OCI-LY3 (cell line): Measurements from ENCODE around the gene PRDM16.

Experiments
- H2AFZ ChIP-seq: fragments of 200-600, 300-600 bp; shearing (Covaris generic); 2 replicates; pipeline ENCODE4 v1.6.0; 2014; ENCODE audit warnings: antibody characterized with exemption, low read depth, low read length
- H3K27ac ChIP-seq: fragments of 200-600, 300-600 bp; sonication (generic); 2 replicates; pipeline ENCODE4 v1.5.1; 2014; ENCODE audit warnings: mild to moderate bottlenecking, low read length, moderate library complexity, mixed read lengths
- H3K27me3 ChIP-seq: fragments of 200-600, 300-600 bp; sonication (generic); 2 replicates; pipeline ENCODE4 v1.6.1; 2014; ENCODE audit warnings: low read depth, low read length, mixed read lengths
- H3K36me3 ChIP-seq: fragments of 200-600, 300-600 bp; sonication (generic); replicated peaks from 2 replicates; pipeline ENCODE3; 2014; ENCODE audit warnings: low read depth, low read length, mixed read lengths
- H3K4me1 ChIP-seq: fragments of 300-600, 200-600 bp; sonication (generic); 2 replicates; pipeline ENCODE4 v1.6.1; 2014; ENCODE audit warnings: low read length, mixed read lengths
- H3K4me2 ChIP-seq: fragments of 200-600, 300-600 bp; sonication (generic); 2 replicates; pipeline ENCODE4 v1.6.1; 2014; ENCODE audit warnings: low read length, mixed read lengths
- H3K4me3 ChIP-seq: fragments of 300-600, 200-600 bp; sonication (generic); 2 replicates; pipeline ENCODE4 v1.5.1; 2014; ENCODE audit warnings: antibody characterized with exemption, mild to moderate bottlenecking, low read length, moderate library complexity
- H3K79me2 ChIP-seq: fragments of 300-600, 200-600 bp; shearing (Covaris generic); 2 replicates; pipeline ENCODE4 v1.6.1; 2014; ENCODE audit warnings: mild to moderate bottlenecking, low read length, mixed read lengths
- H3K9ac ChIP-seq: fragments of 300-600, 200-600 bp; shearing (Covaris generic); 2 replicates; pipeline ENCODE4 v1.6.0; 2014; ENCODE audit warnings: mild to moderate bottlenecking, low read length, moderate library complexity
- H3K9me3 ChIP-seq: fragments of 200-600, 300-600 bp; shearing (Covaris generic); 2 replicates; pipeline ENCODE4 v1.6.1; 2014; ENCODE audit warnings: low read length, mixed read lengths; ENCODE audit not compliant: insufficient read depth
- H4K20me1 ChIP-seq: fragments of 200-600, 300-600 bp; sonication (generic); 2 replicates; pipeline ENCODE4 v1.6.1; 2016; ENCODE audit warnings: low read length, mixed read lengths; ENCODE audit not compliant: insufficient read depth
- EZH2phosphoT487 ChIP-seq: fragments of 200-600 bp; shearing (Covaris generic); IDR thresholded peaks from 2 replicates; pipeline ENCODE4 v1.6.1; 2018; ENCODE audit warnings: antibody characterized with exemption, mixed run types, low read depth
- TF ChIP-seq, protein P1 (sequence below): fragments of 200-600, 300-600 bp; sonication (generic); IDR thresholded peaks from 2 replicates; pipeline ENCODE4 v1.5.1; 2014; ENCODE audit warnings: antibody characterized with exemption, low read length, low read depth

Gene PRDM16

DNA sequence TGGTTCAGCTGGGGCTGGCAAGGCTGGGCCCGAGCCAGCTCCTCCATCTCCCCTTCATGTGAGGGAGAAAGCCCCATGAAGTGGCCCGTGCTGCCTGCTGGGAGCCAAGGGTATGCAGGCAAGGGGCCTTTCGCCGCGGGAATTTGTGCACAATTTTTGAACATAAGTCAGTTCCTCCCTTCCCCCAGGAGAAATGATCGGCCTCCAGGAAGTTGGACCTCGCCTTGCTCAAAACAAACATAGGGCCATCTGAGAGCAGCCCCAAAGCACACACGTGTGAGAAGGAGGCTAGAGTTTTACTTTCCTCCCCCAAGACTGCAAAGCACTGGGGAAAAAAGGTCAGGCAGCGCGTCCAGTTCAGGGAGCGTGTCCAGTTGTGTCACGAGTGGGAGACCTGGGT, 64.7 kb downstream of the PRDM16 start:
- no peaks in the 10 kb centered on the region for H3K9me3 ChIP-seq
- no peak overlapping the region for H2AFZ ChIP-seq
- H3K79me2 ChIP-seq = no peaks in the 10 kb centered on the region
- no peak overlapping the region for H3K27ac ChIP-seq
- no peaks in the 10 kb centered on the region for H3K27me3 ChIP-seq
- no peaks in the 10 kb centered on the region for H3K4me1 ChIP-seq
- no peak overlapping the region for H3K4me3 ChIP-seq
- TF ChIP-seq EZH2phosphoT487 = no peak
- TF ChIP-seq, protein P1, sequence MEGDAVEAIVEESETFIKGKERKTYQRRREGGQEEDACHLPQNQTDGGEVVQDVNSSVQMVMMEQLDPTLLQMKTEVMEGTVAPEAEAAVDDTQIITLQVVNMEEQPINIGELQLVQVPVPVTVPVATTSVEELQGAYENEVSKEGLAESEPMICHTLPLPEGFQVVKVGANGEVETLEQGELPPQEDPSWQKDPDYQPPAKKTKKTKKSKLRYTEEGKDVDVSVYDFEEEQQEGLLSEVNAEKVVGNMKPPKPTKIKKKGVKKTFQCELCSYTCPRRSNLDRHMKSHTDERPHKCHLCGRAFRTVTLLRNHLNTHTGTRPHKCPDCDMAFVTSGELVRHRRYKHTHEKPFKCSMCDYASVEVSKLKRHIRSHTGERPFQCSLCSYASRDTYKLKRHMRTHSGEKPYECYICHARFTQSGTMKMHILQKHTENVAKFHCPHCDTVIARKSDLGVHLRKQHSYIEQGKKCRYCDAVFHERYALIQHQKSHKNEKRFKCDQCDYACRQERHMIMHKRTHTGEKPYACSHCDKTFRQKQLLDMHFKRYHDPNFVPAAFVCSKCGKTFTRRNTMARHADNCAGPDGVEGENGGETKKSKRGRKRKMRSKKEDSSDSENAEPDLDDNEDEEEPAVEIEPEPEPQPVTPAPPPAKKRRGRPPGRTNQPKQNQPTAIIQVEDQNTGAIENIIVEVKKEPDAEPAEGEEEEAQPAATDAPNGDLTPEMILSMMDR = no peak
- no peak overlapping the region for H3K4me2 ChIP-seq
- H3K36me3 ChIP-seq = no peaks in the 10 kb centered on the region
- H3K9ac ChIP-seq = no peak overlapping the region
- no peaks in the 10 kb centered on the region for H4K20me1 ChIP-seq

DNA sequence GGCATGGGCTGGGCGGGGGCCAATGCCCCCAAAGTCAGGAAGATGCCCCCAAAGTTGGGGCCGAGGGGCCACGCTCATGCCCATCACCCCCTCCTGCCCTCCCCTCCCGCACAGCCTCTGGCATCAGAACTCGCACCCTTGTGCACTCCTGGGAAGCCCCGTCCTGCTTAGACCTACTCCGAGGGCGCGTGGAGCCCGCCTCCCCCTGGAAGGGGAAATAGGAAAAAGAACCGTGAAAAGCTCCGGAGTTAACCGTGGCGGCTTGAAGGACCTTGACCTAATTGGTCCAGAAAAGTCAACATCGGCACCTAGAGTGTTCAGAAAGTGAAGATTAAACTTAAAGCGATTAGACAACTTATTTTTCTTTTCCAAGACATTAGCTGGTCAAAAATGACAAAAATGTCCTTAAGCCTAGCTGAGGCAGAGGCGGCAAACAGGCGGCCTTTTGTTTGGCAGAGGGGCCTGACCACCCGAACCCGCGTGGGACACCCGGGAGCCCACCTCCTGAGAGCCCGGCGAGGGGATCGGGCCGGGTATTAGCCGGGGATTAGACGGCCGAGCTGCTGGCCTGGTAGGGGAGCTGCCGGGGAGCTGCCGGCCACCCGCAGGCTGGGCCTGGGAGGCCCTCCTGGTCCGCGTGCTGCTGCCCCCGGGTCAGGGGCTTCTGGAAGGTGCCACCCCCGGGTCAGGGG, 65.5 kb downstream of the PRDM16 start:
- Histone ChIP-seq H3K9ac (no peak overlapping the region), H3K9me3 (no peaks in the 10 kb centered on the region), H3K4me3 (no peak overlapping the region), H3K36me3 (no peaks in the 10 kb centered on the region), H2AFZ (no peak overlapping the region), H4K20me1 (no peaks in the 10 kb centered on the region), H3K27me3 (no peaks in the 10 kb centered on the region), H3K4me1 (no peaks in the 10 kb centered on the region), H3K79me2 (no peaks in the 10 kb centered on the region), H3K27ac (no peak overlapping the region), H3K4me2 (no peak overlapping the region)
- TF ChIP-seq, protein P1 = no peak
- TF ChIP-seq EZH2phosphoT487 = no peak

DNA sequence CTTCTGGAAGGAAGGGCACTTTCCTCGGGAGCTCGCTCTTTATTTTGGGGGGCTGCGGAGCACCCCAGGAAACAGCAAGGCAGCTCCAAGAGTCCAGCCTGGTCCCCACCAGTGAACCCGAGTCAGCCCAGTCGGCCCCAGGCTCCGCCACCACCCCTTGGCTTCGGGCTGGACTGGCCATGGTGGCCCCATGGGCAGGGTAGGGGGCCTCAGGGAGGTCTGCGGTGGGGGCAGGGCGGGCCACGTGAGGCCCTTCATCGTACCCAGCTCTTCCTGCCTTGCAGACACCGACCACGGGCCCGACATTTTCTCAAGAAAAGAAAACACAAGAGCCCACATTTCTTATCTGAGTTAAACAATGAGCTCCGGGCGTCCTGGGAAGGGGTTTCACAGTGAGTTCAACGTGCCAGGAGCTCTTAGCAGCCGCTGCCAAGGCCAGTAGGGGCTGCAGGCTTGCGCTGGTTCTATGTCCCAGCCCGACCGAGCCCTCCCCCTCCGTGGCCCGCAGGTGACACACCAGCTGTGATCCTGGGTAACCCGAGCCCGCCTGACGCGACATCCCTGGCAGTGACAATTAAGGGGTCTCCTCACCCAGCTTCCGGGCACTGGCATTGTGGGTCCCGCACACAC, 66.2 kb downstream of the PRDM16 start:
- Histone ChIP-seq H3K4me3 (no peak overlapping the region), H3K9ac (no peak overlapping the region), H3K27ac (no peak overlapping the region), H3K4me2 (no peak overlapping the region), H2AFZ (no peak overlapping the region), H3K36me3 (no peaks in the 10 kb centered on the region), H3K27me3 (no peaks in the 10 kb centered on the region), H3K9me3 (no peaks in the 10 kb centered on the region), H3K79me2 (no peaks in the 10 kb centered on the region), H4K20me1 (no peaks in the 10 kb centered on the region), H3K4me1 (no peaks in the 10 kb centered on the region)
- TF ChIP-seq, protein P1 = no peak
- no peak for TF ChIP-seq EZH2phosphoT487

DNA sequence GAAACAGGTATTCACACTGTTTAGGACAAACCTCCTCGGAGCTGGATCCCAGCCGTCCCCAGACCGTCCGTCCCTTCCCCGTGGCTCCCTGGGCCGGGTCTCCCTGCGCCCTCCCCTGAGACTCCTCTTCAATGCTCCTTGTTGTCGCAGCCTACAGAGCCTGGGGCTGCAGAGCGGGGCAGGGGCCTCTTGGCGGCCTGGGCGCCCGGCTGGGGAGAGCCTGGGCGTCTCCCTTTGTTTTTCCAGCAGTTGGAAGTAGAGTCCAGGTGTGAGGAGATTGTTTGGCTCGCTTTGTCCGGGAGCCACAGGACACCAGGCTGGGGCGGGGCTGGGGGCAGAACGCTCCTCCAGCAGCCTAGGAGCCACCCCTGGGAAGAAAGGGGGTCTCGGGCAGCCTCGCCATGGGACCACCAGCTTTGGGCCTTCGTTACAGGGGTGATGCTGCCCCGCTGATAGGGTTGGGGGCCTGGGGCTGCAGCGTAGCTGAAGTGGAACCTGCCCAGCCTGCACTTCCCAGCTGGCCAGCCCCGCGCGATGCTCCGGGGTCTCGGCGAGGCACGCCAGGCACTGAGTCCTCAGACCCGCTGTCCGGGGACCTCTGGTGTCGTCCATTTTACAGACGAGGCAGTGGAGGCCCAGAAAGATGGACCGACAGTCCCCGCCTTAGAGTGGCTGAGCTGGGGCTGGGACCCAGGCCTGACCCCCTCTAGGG, 66.9 kb downstream of the PRDM16 start:
- TF ChIP-seq, protein P1 = no peak
- no peak for TF ChIP-seq EZH2phosphoT487

More for the DNA sequence above, 66.9 kb downstream of the PRDM16 start:
- Histone ChIP-seq H3K27me3 (no peaks in the 10 kb centered on the region), H3K9ac (no peak overlapping the region), H4K20me1 (no peaks in the 10 kb centered on the region), H3K4me1 (no peaks in the 10 kb centered on the region), H2AFZ (no peak overlapping the region), H3K79me2 (no peaks in the 10 kb centered on the region), H3K4me2 (no peak overlapping the region), H3K27ac (no peak overlapping the region), H3K4me3 (no peak overlapping the region), H3K9me3 (no peaks in the 10 kb centered on the region), H3K36me3 (no peaks in the 10 kb centered on the region)
